ENCODE data around the gene SPAG16. TPM values are rescaled to one million over a fixed set of nuclear protein-coding genes. Genes with fewer than 3 reads are reported as not detected.

The SPAG16 gene
- total RNA-seq, 2 experiments from 2014 or later = 2.8 to 3.2 TPM

DNA sequence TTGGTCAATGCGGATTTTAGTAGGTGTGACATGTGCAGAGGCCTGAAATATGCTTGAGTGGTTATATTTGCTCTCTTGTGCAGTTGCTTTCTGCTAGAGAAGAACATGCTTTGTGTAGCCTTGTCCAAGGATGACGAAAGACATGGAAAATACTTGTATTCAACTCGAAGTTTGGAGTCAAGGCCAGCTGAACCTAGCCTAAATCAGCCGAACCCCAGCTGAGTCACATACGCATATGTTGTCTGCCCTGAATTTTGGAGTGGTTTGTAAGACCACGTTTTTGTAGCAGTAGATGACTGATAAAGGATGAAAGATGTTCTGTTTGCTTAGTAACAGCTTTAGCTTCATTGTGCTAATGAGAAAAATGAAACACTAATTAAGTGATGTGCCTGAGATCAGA, 22.5 kb upstream of the SPAG16 start:
- TF ChIP-seq CTCF (IDR thresholded peaks at IDR 0.05) = no peak
- no peak overlapping the region for H3K27ac Mint-ChIP-seq
- Histone ChIP-seq H3K4me1 (ENCODE audit: insufficient read depth, low read length) (no peaks in the 10 kb centered on the region), H3K4me3 (ENCODE audit: low read length) (no peak overlapping the region), H3K27me3 (ENCODE audit: control insufficient read depth in 1 of 2, insufficient read depth in 2 of 2, low read length in 2 of 2) (no peaks in the 10 kb centered on the region), H3K36me3 (ENCODE audit: insufficient read depth, low read length) (no peaks in the 10 kb centered on the region), H3K27ac (ENCODE audit: low read depth in 1 of 2, low read length in 2 of 2) (no peak overlapping the region), H3K9me3 (ENCODE audit: control insufficient read depth in 1 of 2, insufficient read depth in 1 of 2, low read length in 2 of 2) (no peaks in the 10 kb centered on the region)
- no peaks in the 10 kb centered on the region for H3K9me3 Mint-ChIP-seq
- no peak for ATAC-seq (ENCODE audit: poor library complexity)
- intact Hi-C loops (cut with DNase I, micrococcal nuclease) = no loop called here
- DNase-seq = no peak
- H3K27me3 Mint-ChIP-seq = no peaks in the 10 kb centered on the region
- H3K36me3 Mint-ChIP-seq (ENCODE audit: low read depth) = no peaks in the 10 kb centered on the region
- ChIA-PET CTCF (no interaction called here), POLR2A (no interaction called here)
- H3K4me1 Mint-ChIP-seq (ENCODE audit: low read depth) = no peaks in the 10 kb centered on the region
- no peak overlapping the region for H3K4me3 Mint-ChIP-seq

GRCh38 chr2:213265679-213266078, 18.6 kb upstream of the SPAG16 start:
- Histone ChIP-seq H3K36me3 (ENCODE audit: insufficient read depth, low read length) (no peaks in the 10 kb centered on the region), H3K4me3 (ENCODE audit: low read length) (no peak overlapping the region), H3K27ac (ENCODE audit: low read depth in 1 of 2, low read length in 2 of 2) (no peak overlapping the region), H3K27me3 (ENCODE audit: control insufficient read depth in 1 of 2, insufficient read depth in 2 of 2, low read length in 2 of 2) (no peaks in the 10 kb centered on the region), H3K9me3 (ENCODE audit: control insufficient read depth in 1 of 2, insufficient read depth in 1 of 2, low read length in 2 of 2) (no peaks in the 10 kb centered on the region), H3K4me1 (ENCODE audit: insufficient read depth, low read length) (no peaks in the 10 kb centered on the region)
- DNase-seq (no peak), ATAC-seq (ENCODE audit: poor library complexity) (no peak)
- intact Hi-C loops (cut with DNase I, micrococcal nuclease) = no loop called here
- ChIA-PET CTCF (no interaction called here), POLR2A (no interaction called here)
- no peaks in the 10 kb centered on the region for H3K9me3 Mint-ChIP-seq
- no peaks in the 10 kb centered on the region for H3K27me3 Mint-ChIP-seq
- no peak for TF ChIP-seq CTCF (IDR thresholded peaks at IDR 0.05)
- H3K27ac Mint-ChIP-seq = no peak overlapping the region
- no peaks in the 10 kb centered on the region for H3K36me3 Mint-ChIP-seq (ENCODE audit: low read depth)
- no peak overlapping the region for H3K4me3 Mint-ChIP-seq
- H3K4me1 Mint-ChIP-seq (ENCODE audit: low read depth) = no peaks in the 10 kb centered on the region

DNA sequence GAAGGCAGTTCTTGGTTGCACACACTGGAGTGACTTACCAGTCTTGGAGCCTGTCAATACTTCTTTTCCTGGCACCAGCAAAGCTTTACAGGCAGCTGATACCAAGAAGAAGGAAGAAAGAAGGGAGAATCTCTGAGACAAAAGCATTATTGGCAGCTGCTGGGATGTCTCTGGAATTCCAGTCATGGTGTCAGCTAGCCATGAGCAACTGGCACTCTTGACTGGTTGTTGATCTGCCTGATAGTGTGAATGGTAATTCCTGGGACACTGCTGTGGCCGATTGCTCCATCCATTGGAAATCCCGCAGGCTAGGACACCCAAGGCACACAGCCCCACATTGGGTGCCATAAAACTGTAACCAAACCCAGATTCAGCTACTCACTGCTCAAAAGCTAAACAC, 17.8 kb upstream of the SPAG16 start:
- intact Hi-C loops (cut with DNase I, micrococcal nuclease) = no loop called here
- Mint-ChIP-seq H3K4me3 (no peak overlapping the region), H3K27ac (no peak overlapping the region), H3K27me3 (no peaks in the 10 kb centered on the region), H3K36me3 (ENCODE audit: low read depth) (no peaks in the 10 kb centered on the region), H3K9me3 (no peaks in the 10 kb centered on the region), H3K4me1 (ENCODE audit: low read depth) (no peaks in the 10 kb centered on the region)
- no peak for TF ChIP-seq CTCF (IDR thresholded peaks at IDR 0.05)
- ATAC-seq (ENCODE audit: poor library complexity) = no peak
- Histone ChIP-seq H3K9me3 (ENCODE audit: control insufficient read depth in 1 of 2, insufficient read depth in 1 of 2, low read length in 2 of 2) (no peaks in the 10 kb centered on the region), H3K27ac (ENCODE audit: low read depth in 1 of 2, low read length in 2 of 2) (no peak overlapping the region), H3K36me3 (ENCODE audit: insufficient read depth, low read length) (no peaks in the 10 kb centered on the region), H3K4me3 (ENCODE audit: low read length) (no peak overlapping the region), H3K27me3 (ENCODE audit: control insufficient read depth in 1 of 2, insufficient read depth in 2 of 2, low read length in 2 of 2) (no peaks in the 10 kb centered on the region), H3K4me1 (ENCODE audit: insufficient read depth, low read length) (no peaks in the 10 kb centered on the region)
- POLR2A ChIA-PET = no interaction called here
- CTCF ChIA-PET = no interaction called here
- DNase-seq = no peak
